ENCODE data around the gene INPP5E.
A peak's percentile ranks its signal among the peaks of the same experiment; 100 is the strongest.

The INPP5E gene

GRCh38 chr9:136403915-136404800 is 35.5 kb downstream of the INPP5E start:
- no peak for DNase-seq

GRCh38 chr9:136403538-136403914 is 36.1 kb downstream of the INPP5E start:
- no peak for DNase-seq

GRCh38 chr9:136402067-136402466 is 37.6 kb downstream of the INPP5E start:
- no peak for DNase-seq

- no peak for DNase-seq
These were observed 38.3 kb downstream of the INPP5E start for GRCh38 chr9:136401173-136401922.

GRCh38 chr9:136400038-136400834 is 39.4 kb downstream of the INPP5E start, which contains the start of gene SNAPC4:
TSS of gene SNAPC4 (minus strand) at chr9:136400170. CDS start at chr9:136398428, 1,742 bp downstream.
- peak; percentile 54 for DNase-seq

DNA sequence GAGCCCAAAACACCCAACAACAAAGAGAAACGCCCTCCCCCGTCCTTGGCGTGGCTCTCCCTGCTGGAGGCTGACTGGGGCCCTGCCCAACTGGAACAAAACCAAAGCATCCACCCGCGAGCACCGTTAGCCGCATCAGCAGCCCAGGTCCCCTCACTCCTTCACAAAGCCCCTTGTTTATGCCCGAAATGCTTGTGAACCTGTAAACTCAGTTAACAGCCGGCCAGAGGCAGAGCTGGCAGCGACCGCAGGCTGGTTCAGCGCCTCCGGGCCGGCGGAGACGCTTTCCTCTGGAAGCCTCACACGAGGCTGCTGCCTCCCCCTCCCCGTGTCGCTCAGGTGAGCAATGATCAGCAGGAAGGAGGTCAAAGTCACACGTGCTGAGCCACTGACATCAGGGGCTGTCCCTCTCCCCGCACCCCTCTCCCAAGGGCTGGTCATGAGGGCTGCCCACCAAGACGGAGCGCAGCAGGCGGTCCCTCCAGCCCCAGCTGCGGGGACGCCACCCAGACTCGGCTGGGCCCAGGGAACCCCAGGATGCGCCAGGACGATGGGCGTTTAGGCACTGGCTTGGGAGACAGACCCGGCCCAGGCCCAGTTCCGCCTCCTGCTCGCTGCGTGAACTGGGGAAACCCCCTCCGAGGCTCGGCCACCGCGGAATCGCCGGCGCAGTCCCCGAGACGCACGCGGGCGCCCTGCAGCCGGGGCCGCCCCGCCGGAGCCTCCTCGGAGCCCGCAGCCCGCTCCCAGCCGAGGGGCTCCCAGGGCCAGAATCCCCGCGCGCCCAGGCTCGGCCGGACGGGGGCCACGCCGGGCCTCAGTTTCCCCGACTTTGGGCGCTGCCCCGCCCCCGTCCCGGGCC is 40.2 kb downstream of the INPP5E start:
- no peak for DNase-seq

- no peak for DNase-seq
These were observed 41.4 kb downstream of the INPP5E start for GRCh38 chr9:136398286-136398685.

DNA sequence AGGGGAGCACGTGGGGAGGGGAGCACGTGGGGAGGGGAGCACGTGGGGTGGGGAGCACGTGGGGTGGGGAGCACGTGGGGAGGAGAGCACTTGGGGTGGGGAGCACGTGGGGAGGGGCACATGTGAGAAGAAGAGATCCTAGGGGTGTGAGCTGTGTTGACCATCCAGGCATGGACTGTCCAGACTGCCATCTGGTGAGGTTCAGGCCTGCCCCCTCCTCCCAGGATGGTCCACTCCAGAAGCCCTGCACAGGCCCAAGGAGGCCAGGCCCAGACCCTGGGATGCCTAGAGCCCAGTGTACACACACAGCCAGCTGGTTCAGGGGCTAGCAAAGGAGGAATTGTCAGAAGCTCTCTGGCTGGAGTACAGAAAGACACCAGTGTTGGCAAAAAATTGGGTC is 42.0 kb downstream of the INPP5E start:
- DNase-seq: no peak

DNA sequence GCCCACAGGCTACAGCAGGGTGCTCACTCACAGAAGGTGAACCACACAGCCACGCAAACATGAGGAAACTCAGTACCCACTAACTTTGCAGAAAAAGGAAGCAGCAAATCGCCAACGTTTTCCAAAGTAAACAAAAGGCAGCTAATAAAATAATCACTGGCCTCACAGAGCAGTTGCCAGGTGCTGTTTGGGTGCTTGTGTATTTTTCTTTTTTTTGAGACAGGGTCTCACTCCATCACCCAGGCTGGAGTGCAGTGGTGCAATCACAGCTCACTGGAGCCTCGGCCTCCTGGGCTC is 43.5 kb downstream of the INPP5E start:
- DNase-seq: no peak

DNA sequence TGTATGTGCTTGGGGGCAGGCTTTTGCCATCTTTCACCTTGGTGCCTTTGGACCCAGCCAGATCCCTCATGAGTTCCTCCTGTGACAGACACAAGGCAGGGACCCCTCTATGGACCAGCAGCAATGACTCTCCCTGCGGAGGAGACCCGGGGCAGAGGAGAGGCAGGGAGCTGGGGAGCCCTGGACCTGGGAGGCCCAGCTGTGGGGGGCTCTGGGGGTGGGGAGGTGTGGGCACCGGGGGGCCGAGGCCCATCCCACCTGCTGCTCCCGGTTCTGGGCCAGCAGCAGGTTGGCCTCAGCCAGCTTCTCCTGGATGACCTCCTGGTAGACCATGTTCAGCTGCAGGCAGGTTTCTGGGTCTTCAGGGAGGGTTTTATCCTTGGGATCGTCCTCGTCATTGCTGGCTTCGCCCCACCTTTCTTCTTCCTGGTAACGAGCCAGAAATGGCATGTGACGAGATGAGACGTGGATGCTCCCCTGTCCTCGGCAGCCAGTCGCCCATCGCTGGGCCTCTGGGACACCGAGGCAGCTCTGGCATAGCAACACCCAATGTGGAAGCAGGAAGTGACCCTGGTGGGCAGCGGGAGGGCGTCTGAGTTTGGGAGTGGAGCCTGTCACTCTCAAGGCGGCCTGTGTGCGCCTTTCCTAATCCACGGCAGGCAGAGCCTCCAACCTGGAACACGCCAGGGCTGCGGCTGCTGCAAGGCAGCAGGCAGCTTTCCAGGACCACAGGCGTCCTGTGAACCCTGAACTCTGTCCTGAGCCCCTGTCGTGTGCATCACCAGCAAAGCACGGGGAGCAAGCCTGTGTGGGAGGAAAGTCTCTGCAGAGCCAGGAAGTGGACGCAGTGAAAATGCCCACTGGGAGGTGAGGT is 44.1 kb downstream of the INPP5E start:
- DNase-seq: no peak

GRCh38 chr9:136395020-136395340 is 44.7 kb downstream of the INPP5E start:
- DNase-seq: no peak

GRCh38 chr9:136394312-136395019 is 45.2 kb downstream of the INPP5E start:
- DNase-seq: no peak

GRCh38 chr9:136393531-136393930 is 46.1 kb downstream of the INPP5E start:
- DNase-seq: no peak

DNA sequence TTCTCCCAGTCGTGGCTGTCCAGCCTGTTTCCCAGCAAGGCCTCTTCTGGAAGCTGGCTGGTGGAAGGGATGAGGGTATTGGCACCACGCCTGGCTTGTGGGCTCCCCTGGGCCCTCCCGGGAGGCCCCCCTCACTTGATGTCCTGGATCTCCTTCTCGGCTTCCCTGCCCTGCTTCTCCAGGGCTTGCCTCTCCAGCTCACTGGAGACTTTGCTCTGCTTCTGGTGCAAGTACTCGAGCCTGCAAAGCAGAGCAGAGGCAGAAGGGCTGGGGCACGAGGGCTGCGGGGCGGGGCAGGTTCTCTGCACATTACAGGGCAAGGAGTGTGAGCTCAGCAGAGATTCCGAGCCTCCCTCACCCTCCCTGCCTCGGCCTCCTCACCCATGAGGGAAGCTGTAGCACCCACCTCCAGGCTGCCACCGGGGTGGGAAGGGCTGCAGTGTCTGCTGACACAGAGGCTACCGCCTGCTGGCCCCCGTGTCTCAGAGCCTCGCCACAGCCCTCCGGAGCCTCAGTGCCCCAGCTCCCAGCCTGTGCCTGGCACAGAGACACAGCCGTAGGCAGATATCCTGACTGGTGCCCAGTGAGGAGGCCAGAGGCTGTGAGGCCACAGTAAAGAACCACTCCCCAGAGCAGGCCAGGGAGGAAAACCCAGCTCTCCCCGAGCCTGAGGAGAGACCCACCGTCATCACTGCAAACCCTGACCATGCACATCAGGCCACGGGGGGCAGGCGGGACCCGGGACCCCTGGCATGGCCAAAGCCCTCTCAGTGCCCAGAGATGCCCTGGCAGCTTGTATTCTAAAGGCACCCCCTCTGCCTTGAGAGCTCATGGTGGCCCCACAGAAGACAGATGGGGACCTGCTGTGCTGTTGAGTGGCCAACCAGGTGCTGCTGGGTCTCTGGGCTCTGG is 46.9 kb downstream of the INPP5E start:
- DNase-seq: no peak

DNA sequence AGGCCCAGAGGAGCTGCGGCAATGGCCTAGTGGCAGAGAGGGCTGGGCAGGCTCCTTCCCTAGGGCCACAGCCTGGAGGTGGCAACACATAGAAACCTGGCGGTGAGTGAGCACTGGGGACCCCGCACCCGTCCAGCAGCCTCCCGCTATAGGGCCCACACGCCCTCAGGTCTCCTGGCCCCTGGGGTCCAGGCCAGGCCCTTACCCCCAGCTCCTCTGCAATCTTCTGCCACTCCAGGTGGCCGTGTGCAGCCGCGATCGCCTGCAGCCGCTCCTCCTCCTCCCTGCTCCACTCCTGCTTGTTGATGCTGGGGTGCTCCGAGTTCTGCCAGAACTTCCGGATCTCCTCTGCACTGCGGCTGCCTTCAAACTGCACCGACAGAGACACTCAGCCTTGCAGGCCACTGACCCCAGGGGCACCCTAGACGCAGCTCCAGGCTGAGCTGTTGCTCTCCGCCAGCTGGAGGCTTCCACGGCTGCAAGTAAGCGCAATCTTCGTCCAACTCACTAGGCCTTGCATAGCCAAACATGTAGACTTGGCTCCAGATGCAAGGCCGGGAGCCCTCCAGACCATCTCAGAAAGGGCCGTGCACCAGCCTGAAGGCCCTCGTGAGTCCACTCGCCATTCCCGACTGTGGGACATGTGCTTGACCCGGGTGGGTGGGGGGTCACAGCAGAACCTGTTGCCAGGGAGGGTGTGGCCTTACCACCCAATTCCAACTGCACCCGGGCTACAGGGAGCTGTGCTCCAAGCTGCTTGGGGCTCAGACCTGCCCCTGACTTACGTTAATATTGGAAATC is 47.7 kb downstream of the INPP5E start:
- no peak for DNase-seq

DNA sequence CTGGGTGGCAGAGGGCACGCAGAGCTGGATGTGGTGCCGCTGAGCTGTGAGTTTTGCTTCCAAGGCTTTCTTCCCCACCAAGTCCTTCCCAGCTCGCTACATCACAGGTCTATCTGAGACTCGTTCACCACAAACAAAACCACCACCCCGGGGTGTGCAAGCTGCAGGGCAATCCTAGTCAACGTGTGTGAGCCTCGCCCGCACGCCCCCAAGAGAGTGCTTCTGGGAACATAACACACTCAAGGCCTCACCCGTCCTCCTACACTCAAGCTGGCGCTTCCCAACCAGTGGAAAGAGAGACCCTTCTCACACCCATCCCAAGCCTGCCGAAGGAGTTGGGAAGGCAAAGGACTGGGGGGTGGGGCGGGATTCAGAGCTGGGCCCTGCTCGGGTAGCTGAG is 50.2 kb downstream of the INPP5E start:
- no peak for DNase-seq

GRCh38 chr9:136387217-136387616 is 52.4 kb downstream of the INPP5E start:
- no peak for DNase-seq

- no peak for DNase-seq
These were observed 53.6 kb downstream of the INPP5E start for GRCh38 chr9:136386018-136386417.

- no peak for DNase-seq
These were observed 54.6 kb downstream of the INPP5E start for GRCh38 chr9:136385015-136385414.

All from GOT3 (cell line).